HEK293 (cell line): ENCODE data around the gene CTDSPL2.

ENCODE experiments used
- CTCF ChIA-PET: fragments of 350-600 bp; formaldehyde crosslinking; extraction: SDS; loops from one replicate; lab custom pipeline; 2021; ENCODE audit warnings: antibody characterized with exemption; lab: Yijun Ruan, JAX
- POLR2A ChIA-PET: fragments of 300-600 bp; formaldehyde crosslinking; extraction: SDS; loops from one replicate; lab custom pipeline; 2020; ENCODE audit warnings: antibody characterized with exemption, inconsistent platforms; lab: Yijun Ruan, JAX
- H3K27ac ChIP-seq: fragments of 200-500 bp; sonication (Bioruptor generic); 2 replicates; pipeline ENCODE4 v1.5.1; 2014; ENCODE audit warnings: low read depth, low read length, control low read depth, inconsistent platforms; ENCODE audit errors: extremely low read depth
- H3K36me3 ChIP-seq, 2 experiments: fragments of 200-500 bp in 1 of 2; sonication (Bioruptor generic) in 1 of 2; 1 replicate in 1 of 2; 2 replicates in 1 of 2; pipeline ENCODE4 v1.5.1; 2014 to 2017; ENCODE audit warnings: inconsistent platforms in 2 of 2, low read length in 2 of 2; ENCODE audit not compliant: control insufficient read depth in 2 of 2, insufficient read depth in 1 of 2
- H3K4me1 ChIP-seq: fragments of 200-500 bp; sonication (Bioruptor generic); 2 replicates; pipeline ENCODE4 v1.5.1; 2014; ENCODE audit warnings: mild to moderate bottlenecking, low read length, inconsistent platforms; ENCODE audit not compliant: control insufficient read depth, insufficient read depth
- H3K4me3 ChIP-seq: 2 replicates; pipeline ENCODE4 v1.5.1; 2011; ENCODE audit warnings: low read depth, mild to moderate bottlenecking, control low read depth, low read length, moderate library complexity
- H3K9me3 ChIP-seq: fragments of 200-500 bp; sonication (Bioruptor generic); 2 replicates; pipeline ENCODE4 v1.5.1; 2014; ENCODE audit warnings: low read depth, low read length, inconsistent platforms; ENCODE audit not compliant: control insufficient read depth, insufficient read depth
- IKZF3 ChIP-seq: fragments of 450-650 bp; IDR thresholded peaks from 2 replicates; pipeline ENCODE4 v1.5.0; 2018; ENCODE audit warnings: missing biosample characterization, mild to moderate bottlenecking, missing genetic modification characterization, moderate library complexity
- KLF17 ChIP-seq: fragments of 450-650 bp; formaldehyde crosslinking; IDR thresholded peaks from 2 replicates; pipeline ENCODE4 v1.5.1; 2016; ENCODE audit warnings: missing biosample characterization, missing genetic modification characterization
- PATZ1 ChIP-seq: fragments of 450-650 bp; formaldehyde crosslinking; IDR thresholded peaks from 2 replicates; pipeline ENCODE4 v1.5.1; 2016; ENCODE audit warnings: missing biosample characterization, missing genetic modification characterization
- WT1 ChIP-seq: fragments of 450-650 bp; formaldehyde crosslinking; IDR thresholded peaks from 2 replicates; pipeline ENCODE4 v1.5.1; 2016; ENCODE audit warnings: missing biosample characterization, missing genetic modification characterization
- YY1 ChIP-seq: fragments of 450-650 bp; formaldehyde crosslinking; IDR thresholded peaks from 2 replicates; pipeline ENCODE4 v1.5.1; 2018; ENCODE audit warnings: missing biosample characterization, missing genetic modification characterization
- YY2 ChIP-seq: fragments of 450-650 bp; formaldehyde crosslinking; IDR thresholded peaks from 2 replicates; pipeline ENCODE4 v1.5.1; 2016; ENCODE audit warnings: missing biosample characterization, missing genetic modification characterization
- ZFP37 ChIP-seq: fragments of 450-650 bp; formaldehyde crosslinking; IDR thresholded peaks from 2 replicates; pipeline ENCODE4 v1.5.1; 2016; ENCODE audit warnings: missing biosample characterization, missing genetic modification characterization
- ZFP69B ChIP-seq: fragments of 450-650 bp; formaldehyde crosslinking; IDR thresholded peaks from 2 replicates; pipeline ENCODE4 v1.5.1; 2016; ENCODE audit warnings: missing biosample characterization, missing genetic modification characterization
- ZNF121 ChIP-seq: fragments of 450-650 bp; formaldehyde crosslinking; IDR thresholded peaks from 2 replicates; pipeline ENCODE4 v1.5.1; 2016; ENCODE audit warnings: missing biosample characterization, missing genetic modification characterization
- ZNF18 ChIP-seq: fragments of 450-650 bp; formaldehyde crosslinking; IDR thresholded peaks from 2 replicates; pipeline ENCODE4 v1.5.1; 2016; ENCODE audit warnings: missing biosample characterization, missing genetic modification characterization
- ZNF398 ChIP-seq: fragments of 450-650 bp; formaldehyde crosslinking; IDR thresholded peaks from 2 replicates; pipeline ENCODE4 v1.5.1; 2017; ENCODE audit warnings: missing biosample characterization, missing genetic modification characterization
- ZNF558 ChIP-seq: fragments of 450-650 bp; formaldehyde crosslinking; IDR thresholded peaks from 2 replicates; pipeline ENCODE4 v1.5.1; 2016; ENCODE audit warnings: missing biosample characterization, missing genetic modification characterization
- ZNF561 ChIP-seq: fragments of 450-650 bp; IDR thresholded peaks from 2 replicates; pipeline ENCODE4 v1.5.1; 2018; ENCODE audit warnings: missing biosample characterization, missing genetic modification characterization, borderline replicate concordance
- ZNF692 ChIP-seq: fragments of 450-650 bp; formaldehyde crosslinking; IDR thresholded peaks from 2 replicates; pipeline ENCODE4 v1.5.1; 2016; ENCODE audit warnings: missing biosample characterization, missing genetic modification characterization
- ZSCAN5A ChIP-seq: fragments of 450-650 bp; formaldehyde crosslinking; IDR thresholded peaks from 2 replicates; pipeline ENCODE4 v1.5.1; 2016; ENCODE audit warnings: missing biosample characterization, missing genetic modification characterization

CTDSPL2 gene

GRCh38 chr15:44536962-44537734 is 109.7 kb downstream of the CTDSPL2 start, which contains the start of gene EIF3J (continued):
- TF ChIP-seq ZNF558: no peak
- TF ChIP-seq PATZ1 (tag by site-specific recombination): peak; percentile 8
- peak; percentile 17; the same call in 1 of the 2 replicates for TF ChIP-seq YY2
- TF ChIP-seq YY1: peak; percentile 51; the same call in 1 of the 2 replicates
- 0 out of 2 replicates have a peak, but pooled peaks have one; percentile 32 for TF ChIP-seq ZFP37
- TF ChIP-seq KLF17 (tag by site-specific recombination): peak; percentile 23; the same call in 1 of the 2 replicates
- peak; percentile 55 for TF ChIP-seq ZNF398 (tag by site-specific recombination)
- no peak for TF ChIP-seq ZNF561 (tag by site-specific recombination)
- no peak for TF ChIP-seq ZNF121 (tag by site-specific recombination)
- TF ChIP-seq ZSCAN5A: no peak
- TF ChIP-seq ZFP69B (tag by site-specific recombination): 0 out of 2 replicates have a peak, but pooled peaks have one; percentile 14
- peak; percentile 39; the same call in 1 of the 2 replicates for TF ChIP-seq ZNF692 (tag by site-specific recombination)

GRCh38 chr15:44537735-44538240 is 110.4 kb downstream of the CTDSPL2 start:
- CTCF ChIA-PET: interaction anchor here (0.6 to 1.3 kb wide), 3 partner anchors 9 to 41 kb away, joined by 4 read pairs; no protein-coding TSS in a partner anchor
- Histone ChIP-seq H3K36me3 (peaks cover 9 to 32% of the 10 kb centered on the region in 2 experiments; a peak in 2 of 3 replicates), H3K4me3 (peak overlapping the region; percentile 88), H3K9me3 (no peaks in the 10 kb centered on the region), H3K4me1 (no peaks in the 10 kb centered on the region)
- POLR2A ChIA-PET: interaction anchor here (1.2 to 1.9 kb wide), 4 partner anchors 8 to 110 kb away, joined by 5 to 18 read pairs (median 8); partner anchors contain the start of gene CTDSPL2
- TF ChIP-seq WT1 (no peak), ZNF18 (peak; percentile 61), IKZF3 (0 out of 2 replicates have a peak, but pooled peaks have one; percentile 45)
- TF ChIP-seq, all 188 proteins: peak for 2
- H3K27ac ChIP-seq: peak overlapping the region; percentile 87
